Measurements from ENCODE around the gene NUCB1.

DNA sequence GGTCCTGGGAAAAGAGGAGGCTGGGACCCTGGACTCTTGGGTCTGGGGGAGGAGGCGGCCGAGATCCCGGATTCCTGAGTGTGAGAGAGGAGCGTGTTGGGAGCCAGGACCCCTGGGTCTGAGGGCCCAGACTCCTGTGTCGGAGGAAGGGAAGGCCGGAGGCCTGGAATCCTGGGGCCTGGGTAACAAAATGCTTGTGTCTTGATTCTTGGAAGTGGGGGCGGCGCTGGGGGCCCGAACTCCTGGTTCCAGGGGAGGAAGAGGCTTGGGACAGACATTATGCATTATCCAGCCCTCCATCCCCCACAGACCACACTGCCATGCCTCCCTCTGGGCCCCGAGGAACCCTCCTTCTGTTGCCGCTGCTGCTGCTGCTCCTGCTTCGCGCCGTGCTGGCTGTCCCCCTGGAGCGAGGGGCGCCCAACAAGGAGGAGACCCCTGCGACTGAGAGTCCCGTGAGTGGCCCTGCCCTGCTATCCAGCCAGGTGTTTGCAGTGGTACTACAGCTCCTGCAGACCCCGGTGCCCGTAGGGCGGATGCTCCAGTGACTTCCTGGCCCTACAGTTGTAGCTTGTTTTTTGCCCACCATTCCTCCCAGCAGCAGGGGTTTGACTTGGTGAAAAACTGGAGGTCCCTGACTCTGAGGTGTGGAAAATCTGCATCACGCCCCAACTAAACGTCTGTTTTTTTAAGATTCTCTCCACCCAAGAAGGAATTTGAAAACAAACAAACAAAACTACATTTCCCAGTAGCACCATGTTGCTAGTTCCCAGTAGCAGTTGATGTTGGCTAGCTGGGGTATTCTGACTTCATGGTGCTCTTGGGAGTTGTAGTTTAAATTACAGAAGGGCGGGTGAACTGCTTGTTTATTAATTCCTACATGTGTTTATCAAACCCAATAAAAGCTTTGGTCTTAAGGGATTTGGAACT, 630 bp downstream of the NUCB1 start:
- no peak for TF ChIP-seq TAF1 (conservative IDR thresholded peaks at IDR 0.05)
- TF ChIP-seq REST (IDR thresholded peaks at IDR 0.05) = no peak
